ENCODE data around the gene GABRG3.

Gene GABRG3

GRCh38 chr15:27550635-27551034 lies 579.7 kb downstream of the GABRG3 start:
- Histone ChIP-seq H3K27ac (no peak overlapping the region), H3K36me3 (ENCODE audit: insufficient read depth) (no peaks in the 10 kb centered on the region), H3K79me2 (ENCODE audit: insufficient read depth, low read depth) (no peaks in the 10 kb centered on the region), H3K9ac (no peak overlapping the region), H3K4me1 (ENCODE audit: low read depth, poor library complexity, severe bottlenecking) (no peaks in the 10 kb centered on the region), H2AFZ (ENCODE audit: low read depth) (no peak overlapping the region), H4K20me1 (ENCODE audit: insufficient read depth) (no peaks in the 10 kb centered on the region), H3K4me2 (no peak overlapping the region), H3K27me3 (ENCODE audit: insufficient read depth, low read depth) (no peaks in the 10 kb centered on the region), H3K4me3 (IDR thresholded peaks at IDR 0.05; ENCODE audit: insufficient read depth, low read depth, low read length) (no peak overlapping the region)
- TF ChIP-seq CTCF (conservative IDR thresholded peaks at IDR 0.05; ENCODE audit: low read depth, low read length), result no peak

- Histone ChIP-seq H3K4me2 (no peak overlapping the region), H3K4me3 (IDR thresholded peaks at IDR 0.05; ENCODE audit: insufficient read depth, low read depth, low read length) (no peak overlapping the region), H3K27me3 (ENCODE audit: insufficient read depth, low read depth) (no peaks in the 10 kb centered on the region), H3K9ac (no peak overlapping the region), H4K20me1 (ENCODE audit: insufficient read depth) (no peaks in the 10 kb centered on the region), H2AFZ (ENCODE audit: low read depth) (no peak overlapping the region), H3K27ac (no peak overlapping the region), H3K36me3 (ENCODE audit: insufficient read depth) (no peaks in the 10 kb centered on the region), H3K4me1 (ENCODE audit: low read depth, poor library complexity, severe bottlenecking) (no peaks in the 10 kb centered on the region), H3K79me2 (ENCODE audit: insufficient read depth, low read depth) (no peaks in the 10 kb centered on the region)
- no peak for TF ChIP-seq CTCF (conservative IDR thresholded peaks at IDR 0.05; ENCODE audit: low read depth, low read length)
These were observed 590.8 kb downstream of the GABRG3 start for GRCh38 chr15:27561816-27562215.

GRCh38 chr15:27563765-27564370 lies 592.9 kb downstream of the GABRG3 start:
- H3K4me2 ChIP-seq, result no peak overlapping the region
- H3K79me2 ChIP-seq (ENCODE audit: insufficient read depth, low read depth), result no peaks in the 10 kb centered on the region
- H3K36me3 ChIP-seq (ENCODE audit: insufficient read depth), result no peaks in the 10 kb centered on the region
- H3K27me3 ChIP-seq (ENCODE audit: insufficient read depth, low read depth), result no peaks in the 10 kb centered on the region
- H3K9ac ChIP-seq, result no peak overlapping the region
- no peaks in the 10 kb centered on the region for H4K20me1 ChIP-seq (ENCODE audit: insufficient read depth)
- H3K4me1 ChIP-seq (ENCODE audit: low read depth, poor library complexity, severe bottlenecking), result no peaks in the 10 kb centered on the region
- no peak overlapping the region for H3K27ac ChIP-seq
- no peak for TF ChIP-seq CTCF (conservative IDR thresholded peaks at IDR 0.05; ENCODE audit: low read depth, low read length)
- no peak overlapping the region for H3K4me3 ChIP-seq (IDR thresholded peaks at IDR 0.05; ENCODE audit: insufficient read depth, low read depth, low read length)
- H2AFZ ChIP-seq (ENCODE audit: low read depth), result no peak overlapping the region

- Histone ChIP-seq H3K36me3 (ENCODE audit: insufficient read depth) (no peaks in the 10 kb centered on the region), H3K4me2 (no peak overlapping the region), H3K27ac (no peak overlapping the region), H3K4me3 (IDR thresholded peaks at IDR 0.05; ENCODE audit: insufficient read depth, low read depth, low read length) (no peak overlapping the region), H3K27me3 (ENCODE audit: insufficient read depth, low read depth) (no peaks in the 10 kb centered on the region), H3K4me1 (ENCODE audit: low read depth, poor library complexity, severe bottlenecking) (no peaks in the 10 kb centered on the region), H3K9ac (no peak overlapping the region), H4K20me1 (ENCODE audit: insufficient read depth) (no peaks in the 10 kb centered on the region), H3K79me2 (ENCODE audit: insufficient read depth, low read depth) (no peaks in the 10 kb centered on the region), H2AFZ (ENCODE audit: low read depth) (no peak overlapping the region)
- no peak for TF ChIP-seq CTCF (conservative IDR thresholded peaks at IDR 0.05; ENCODE audit: low read depth, low read length)
These were observed 593.7 kb downstream of the GABRG3 start for GRCh38 chr15:27564656-27565055.

All from KMS-11 (cell line).